ENCODE data around the gene FUT3. TPM values are rescaled to one million over a fixed set of nuclear protein-coding genes. Genes with fewer than 3 reads are reported as not detected.
A peak's percentile ranks its signal among the peaks of the same experiment; 100 is the strongest.

FUT3 gene
- total RNA-seq, 6 experiments from 2014 or later, result 0.19 to 1.4 (median 0.33) TPM

DNA sequence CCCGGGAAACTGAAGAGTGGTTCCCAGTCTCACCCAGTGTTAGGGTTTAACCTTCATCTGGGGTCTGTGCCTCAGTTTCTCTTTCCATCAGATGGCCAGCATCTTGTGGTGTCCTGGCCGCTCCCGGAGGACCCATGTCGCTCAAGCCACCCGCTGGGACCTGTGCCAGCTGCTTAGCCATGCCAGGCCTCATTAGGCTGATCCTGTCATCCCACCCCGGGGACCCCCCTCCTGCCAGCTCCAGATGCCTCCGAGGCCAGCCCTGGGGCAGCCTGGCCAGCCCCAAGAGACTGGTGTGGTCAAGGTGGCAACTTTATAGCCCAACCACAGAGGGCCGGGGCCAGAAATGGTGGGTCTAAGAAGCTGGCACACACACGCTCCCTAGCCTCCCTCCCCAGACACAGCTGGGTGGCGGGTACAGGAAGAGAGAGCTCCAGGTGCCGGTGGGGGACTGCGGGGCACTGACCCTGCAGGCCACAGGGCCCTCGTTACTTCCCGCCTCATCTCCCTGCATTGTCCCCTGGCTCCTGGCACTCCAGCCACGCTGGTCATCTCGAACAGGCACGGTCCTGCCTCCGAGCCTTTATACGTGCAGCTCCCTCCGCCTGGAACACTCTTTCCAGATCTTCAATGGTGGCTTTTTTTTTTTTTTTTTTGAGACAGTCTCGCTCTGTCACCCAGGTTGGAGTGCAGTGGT is 43.0 kb downstream of the FUT3 start:
- no peaks in the 10 kb centered on the region for H3K27me3 ChIP-seq
- intact Hi-C loops (cut with DNase I), result loop anchor here (5.0 to 10.0 kb wide), 2 partner anchors 84 to 157 kb away; no protein-coding TSS in a partner anchor
- peaks cover 0 to 18% (median 5%) of the 10 kb centered on the region in 4 donors for H3K4me1 ChIP-seq
- TF ChIP-seq, protein P1, sequence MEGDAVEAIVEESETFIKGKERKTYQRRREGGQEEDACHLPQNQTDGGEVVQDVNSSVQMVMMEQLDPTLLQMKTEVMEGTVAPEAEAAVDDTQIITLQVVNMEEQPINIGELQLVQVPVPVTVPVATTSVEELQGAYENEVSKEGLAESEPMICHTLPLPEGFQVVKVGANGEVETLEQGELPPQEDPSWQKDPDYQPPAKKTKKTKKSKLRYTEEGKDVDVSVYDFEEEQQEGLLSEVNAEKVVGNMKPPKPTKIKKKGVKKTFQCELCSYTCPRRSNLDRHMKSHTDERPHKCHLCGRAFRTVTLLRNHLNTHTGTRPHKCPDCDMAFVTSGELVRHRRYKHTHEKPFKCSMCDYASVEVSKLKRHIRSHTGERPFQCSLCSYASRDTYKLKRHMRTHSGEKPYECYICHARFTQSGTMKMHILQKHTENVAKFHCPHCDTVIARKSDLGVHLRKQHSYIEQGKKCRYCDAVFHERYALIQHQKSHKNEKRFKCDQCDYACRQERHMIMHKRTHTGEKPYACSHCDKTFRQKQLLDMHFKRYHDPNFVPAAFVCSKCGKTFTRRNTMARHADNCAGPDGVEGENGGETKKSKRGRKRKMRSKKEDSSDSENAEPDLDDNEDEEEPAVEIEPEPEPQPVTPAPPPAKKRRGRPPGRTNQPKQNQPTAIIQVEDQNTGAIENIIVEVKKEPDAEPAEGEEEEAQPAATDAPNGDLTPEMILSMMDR (IDR thresholded peaks at IDR 0.05), result no peak
- no peak for TF ChIP-seq POLR2A (IDR thresholded peaks at IDR 0.05)
- H3K27ac ChIP-seq, result no peak overlapping the region
- H3K9me3 ChIP-seq, result no peaks in the 10 kb centered on the region
- whole genome bisulfite sequencing (ENCODE audit: insufficient coverage, low coverage, low lambda C conversion rate, missing lambda C conversion rate), result 83% methylated on average over 3 of the region's 21 CpGs
- no peak for DNase-seq
- no peak for ATAC-seq
- H3K4me3 ChIP-seq, result no peak overlapping the region
- H3K36me3 ChIP-seq, result no peaks in the 10 kb centered on the region

DNA sequence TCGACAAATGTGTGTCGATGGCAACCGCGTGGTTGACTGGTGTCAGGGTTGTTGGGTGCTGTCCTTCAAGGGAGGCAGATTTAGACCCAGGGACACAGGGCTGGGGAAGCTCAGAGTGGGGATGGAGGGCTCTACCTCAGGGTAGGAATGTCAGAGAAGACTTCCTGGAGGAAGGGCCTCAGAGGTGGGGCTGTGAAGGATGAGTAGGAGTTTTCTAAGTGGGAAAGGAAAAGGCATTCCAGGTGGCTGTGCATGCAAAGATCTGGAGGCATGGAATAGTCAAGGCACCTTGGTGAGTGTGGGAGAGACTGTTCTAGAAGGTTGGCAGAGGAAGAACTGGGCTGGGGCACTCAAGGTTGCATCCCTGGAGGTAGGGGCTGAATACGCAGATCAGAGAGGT is 44.3 kb downstream of the FUT3 start:
- no peak for TF ChIP-seq POLR2A (IDR thresholded peaks at IDR 0.05)
- TF ChIP-seq, protein P1 (IDR thresholded peaks at IDR 0.05), result no peak
- Histone ChIP-seq H3K9me3 (no peaks in the 10 kb centered on the region), H3K27ac (no peak overlapping the region), H3K27me3 (no peaks in the 10 kb centered on the region), H3K36me3 (no peaks in the 10 kb centered on the region), H3K4me3 (no peak overlapping the region), H3K4me1 (peaks cover 0 to 20% (median 5%) of the 10 kb centered on the region in 4 donors)
- DNase-seq, result no peak
- no peak for ATAC-seq
- 93% methylated on average over 5 of the region's 5 CpGs for WGBS (ENCODE audit: insufficient coverage, low coverage, low lambda C conversion rate, missing lambda C conversion rate)
- intact Hi-C loops (cut with DNase I), result loop anchor here (5.0 to 10.0 kb wide), 2 partner anchors 85 to 158 kb away; no protein-coding TSS in a partner anchor

DNA sequence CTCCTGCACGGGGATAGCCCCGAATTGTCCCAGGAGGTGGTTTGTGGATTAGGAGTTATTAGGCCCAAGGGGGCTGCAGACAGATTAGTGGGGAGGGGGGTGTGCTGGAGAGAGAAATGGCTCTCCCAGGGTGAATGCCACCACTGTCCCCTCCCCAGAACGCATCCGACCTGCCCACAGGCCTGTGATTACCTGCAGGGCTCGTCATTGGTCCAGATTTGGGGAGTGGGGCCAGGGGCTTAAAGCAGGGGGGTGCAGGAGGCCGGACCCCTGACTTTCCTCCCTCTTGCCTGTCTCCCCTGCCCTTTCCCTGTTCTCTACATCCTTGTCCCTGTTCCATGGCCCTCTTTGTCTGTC is 45.1 kb downstream of the FUT3 start:
- ATAC-seq (no peak), DNase-seq (no peak)
- H3K27ac ChIP-seq, result no peak overlapping the region
- H3K4me3 ChIP-seq, result peak overlapping the region in 2 of 3 donors; percentile 48 to 49
- H3K9me3 ChIP-seq, result no peaks in the 10 kb centered on the region
- intact Hi-C loops (cut with DNase I), result loop anchor here (5.0 to 10.0 kb wide), 2 partner anchors 86 to 159 kb away; no protein-coding TSS in a partner anchor
- H3K27me3 ChIP-seq, result no peaks in the 10 kb centered on the region
- no peaks in the 10 kb centered on the region for H3K36me3 ChIP-seq
- TF ChIP-seq, protein P1 (IDR thresholded peaks at IDR 0.05), result no peak
- TF ChIP-seq POLR2A (IDR thresholded peaks at IDR 0.05), result no peak
- WGBS (ENCODE audit: insufficient coverage, low coverage, low lambda C conversion rate, missing lambda C conversion rate), result 22% methylated on average over 3 of the region's 6 CpGs
- H3K4me1 ChIP-seq, result peaks cover 0 to 28% (median 7%) of the 10 kb centered on the region in 4 donors

DNA sequence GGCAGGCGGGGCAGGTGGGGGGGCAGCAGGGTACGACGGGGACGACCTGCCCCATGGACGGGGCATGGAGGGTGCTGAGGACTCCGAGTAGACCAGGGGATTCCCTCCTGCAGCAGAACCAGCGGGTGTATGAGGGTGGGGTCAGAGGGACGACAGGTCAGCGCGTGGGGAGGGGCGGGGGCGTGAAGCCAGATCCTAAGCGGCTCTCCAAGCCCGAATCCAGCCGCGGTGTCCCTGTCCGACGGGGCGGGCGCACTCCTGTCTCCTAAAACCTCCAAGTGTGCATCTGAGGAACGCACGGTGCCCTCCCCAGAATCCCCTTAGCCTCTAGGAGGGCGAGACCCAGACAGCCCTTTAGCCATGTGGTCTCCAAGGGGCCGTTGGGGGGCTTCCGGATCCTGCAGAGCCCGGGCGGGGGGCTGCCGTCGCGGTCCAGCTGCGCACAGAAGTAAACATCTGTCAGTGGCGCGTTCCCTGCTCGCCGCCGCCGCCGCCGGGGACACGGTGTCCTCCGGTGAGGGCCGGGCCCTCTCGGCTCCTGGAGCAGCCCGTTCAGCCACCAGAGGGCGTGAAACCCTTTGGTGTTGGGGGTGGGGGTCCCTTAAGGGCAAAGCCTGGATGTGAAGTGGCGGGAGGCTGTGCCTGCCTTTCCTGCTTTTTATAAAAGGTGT is 45.7 kb downstream of the FUT3 start:
- ATAC-seq, result peak; percentile 46 to 61 (median 56)
- intact Hi-C loops (cut with DNase I), result loop anchor here (5.0 to 10.0 kb wide), 2 partner anchors 87 to 159 kb away; no protein-coding TSS in a partner anchor
- Histone ChIP-seq H3K9me3 (no peaks in the 10 kb centered on the region), H3K4me3 (peak overlapping the region; percentile 35 to 49 (median 48)), H3K36me3 (no peaks in the 10 kb centered on the region), H3K27me3 (no peaks in the 10 kb centered on the region), H3K27ac (no peak overlapping the region), H3K4me1 (peaks cover 0 to 33% (median 9%) of the 10 kb centered on the region in 4 donors)
- 2% methylated on average over 5 of the region's 46 CpGs for WGBS (ENCODE audit: insufficient coverage, low coverage, low lambda C conversion rate, missing lambda C conversion rate)
- TF ChIP-seq, protein P1 (IDR thresholded peaks at IDR 0.05), result peak; percentile 82 to 90 (median 85)
- no peak for TF ChIP-seq POLR2A (IDR thresholded peaks at IDR 0.05)
- DNase-seq, result peak; percentile 80 to 83 (median 82)

Data from right lobe of liver (tissue), 6 donors.